GM18502 (cell line): ENCODE data around the gene TNIK.
"Not testable (repeated sequence)": the region's sequence is repeated elsewhere in the genome, so short reads cannot be mapped to it uniquely, and the experiment has no call there.

ENCODE experiments used
- ATAC-seq: cut with Tn5 transposase; IDR thresholded peaks from one replicate; pipeline ENCODE4 v1.9.1; 2021; ENCODE audit warnings: mild to moderate bottlenecking; ENCODE audit not compliant: unreplicated experiment, poor library complexity

Gene TNIK

DNA sequence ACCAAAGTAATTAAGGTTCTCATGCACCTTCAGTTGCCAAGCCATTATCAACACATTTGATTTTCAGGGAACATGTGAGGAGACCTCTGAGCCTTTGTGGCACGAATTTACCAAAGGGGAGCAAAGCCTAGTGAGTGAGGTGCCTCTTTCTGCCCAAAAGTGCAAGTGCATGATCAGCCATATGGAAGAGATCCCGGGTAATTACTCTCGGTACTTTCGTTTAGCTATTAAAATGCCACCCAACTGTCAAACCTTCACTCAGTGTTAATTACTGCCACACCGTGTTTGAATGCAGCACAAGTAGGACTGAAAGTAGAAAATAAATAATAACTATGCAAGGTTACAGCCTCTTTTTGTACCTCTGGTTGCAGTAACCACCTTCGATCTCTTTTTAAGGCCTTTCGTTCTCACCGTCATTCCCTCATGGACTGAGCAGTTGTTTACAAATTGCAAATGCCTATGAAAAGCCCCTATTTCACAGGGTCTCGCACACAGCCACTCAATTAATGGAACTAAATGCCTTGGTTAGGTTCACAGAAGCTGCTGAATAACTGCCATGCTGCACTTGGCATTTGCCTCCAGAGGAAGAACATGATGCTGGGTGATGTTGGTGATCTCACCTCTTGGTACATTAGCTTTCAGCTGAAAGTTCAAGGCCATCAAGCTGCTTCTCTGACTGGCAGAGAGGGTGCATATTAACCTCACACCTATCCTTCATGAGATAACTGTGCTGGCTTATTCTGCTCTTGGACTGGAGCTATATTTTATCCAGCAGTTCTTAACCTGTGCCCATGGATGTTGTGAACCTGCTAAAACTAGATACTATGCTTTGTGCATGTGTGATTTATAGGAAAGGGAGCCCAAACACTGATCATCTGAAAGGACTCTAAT, 69.9 kb downstream of the TNIK start:
- ATAC-seq = no peak

- ATAC-seq = no peak
Measured at GRCh38 chr3:171389491-171389890, 70.7 kb downstream of the TNIK start.

DNA sequence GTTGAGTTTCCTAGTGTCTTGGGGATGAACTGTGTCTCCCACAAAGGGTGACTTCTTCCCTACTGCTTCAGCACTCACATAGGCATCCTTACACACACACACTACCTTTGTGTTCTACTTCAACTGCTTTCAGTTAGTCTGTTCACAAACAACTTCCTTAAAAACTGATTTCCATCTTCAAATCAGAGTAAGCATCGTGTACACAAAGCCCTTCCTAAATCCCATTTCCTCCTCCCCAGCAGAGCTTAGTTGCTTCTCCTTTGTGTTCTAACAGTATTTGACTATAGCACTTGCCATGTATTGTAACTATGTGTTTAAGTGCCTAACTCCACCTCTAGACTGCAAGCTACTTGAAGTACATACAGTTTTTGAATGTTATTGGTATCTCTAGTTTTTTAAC, 71.7 kb downstream of the TNIK start:
- ATAC-seq = no peak

DNA sequence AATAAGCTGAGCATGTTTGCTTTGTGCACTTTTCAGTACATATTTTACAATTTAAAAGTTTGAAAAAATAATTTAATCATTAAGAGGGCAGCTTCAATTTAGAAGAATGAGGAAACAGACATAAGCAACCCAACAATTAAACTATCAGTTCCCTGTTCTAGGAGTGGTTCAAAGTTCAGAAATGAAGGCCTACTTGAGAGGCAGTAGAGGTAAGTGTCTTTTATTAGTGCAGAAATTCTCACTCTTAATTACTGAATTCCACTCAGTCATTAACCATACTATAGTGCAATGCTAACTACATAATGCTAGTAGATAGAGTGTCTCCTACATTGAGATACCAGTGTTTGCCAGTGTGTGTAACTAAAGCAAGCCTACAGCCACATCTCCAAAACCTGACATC, 73.1 kb downstream of the TNIK start:
- no peak for ATAC-seq

- no peak for ATAC-seq
Measured at GRCh38 chr3:171385086-171385485, 75.1 kb downstream of the TNIK start.

GRCh38 chr3:171384101-171384891, 75.9 kb downstream of the TNIK start:
- no peak for ATAC-seq

DNA sequence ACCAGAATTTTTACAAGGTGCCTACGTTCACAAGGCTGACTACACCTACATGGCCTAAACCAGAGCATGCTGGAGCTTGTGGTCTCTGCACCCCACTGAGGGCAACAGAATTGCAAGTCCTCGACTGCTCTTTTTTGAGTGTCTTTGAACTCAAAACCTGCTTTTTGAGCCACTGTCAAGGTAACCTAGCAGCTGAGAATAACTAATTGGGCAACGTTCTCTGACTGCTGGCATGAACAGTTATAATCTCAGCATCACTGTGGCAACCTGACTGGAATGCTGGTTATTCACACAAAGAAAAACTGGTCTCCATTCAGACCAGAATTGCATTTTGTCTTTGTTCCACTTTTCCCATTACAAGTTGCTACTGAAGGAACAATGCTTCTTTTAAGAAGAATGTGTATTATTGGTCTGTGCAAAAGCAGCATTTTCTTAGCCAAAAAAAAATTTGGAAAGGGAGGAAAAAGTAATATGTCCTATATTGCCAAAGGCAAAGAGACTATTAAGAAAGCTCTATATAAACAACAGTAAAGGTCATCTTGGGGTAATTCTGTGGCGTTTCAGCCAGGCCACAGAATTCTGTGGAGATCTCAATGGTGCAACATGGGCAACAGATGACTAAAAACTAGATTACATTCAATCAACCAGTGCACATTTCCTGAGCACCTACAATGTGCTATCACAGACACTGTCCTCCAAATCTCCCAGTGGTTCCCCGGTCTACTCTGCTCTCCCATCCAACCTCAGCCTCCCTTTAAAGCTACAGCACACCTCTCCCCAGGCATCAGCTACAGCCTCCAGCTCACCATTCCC, 76.8 kb downstream of the TNIK start:
- ATAC-seq = peak; percentile 73

DNA sequence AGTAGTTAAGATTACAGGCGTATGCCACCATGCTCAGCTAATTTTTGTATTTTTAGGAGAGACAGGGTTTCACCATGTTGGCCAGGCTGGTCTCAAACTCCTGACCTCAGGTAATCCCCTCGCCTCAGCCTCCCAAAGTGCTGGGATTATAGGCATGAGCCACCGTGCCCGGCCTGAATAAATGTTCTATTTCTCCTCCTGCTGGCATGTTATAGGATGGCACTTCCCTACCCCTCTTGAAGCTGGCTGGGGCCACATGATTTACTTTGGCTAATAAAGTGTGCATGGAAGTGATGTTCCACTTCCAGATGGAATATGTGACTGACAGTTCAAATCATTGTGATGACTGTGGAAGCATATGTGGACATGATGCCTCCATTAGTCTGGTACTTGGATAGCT, 77.9 kb downstream of the TNIK start:
- ATAC-seq = not testable (repeated sequence)

- ATAC-seq = no peak
Measured at GRCh38 chr3:171380711-171381425, 79.3 kb downstream of the TNIK start.

- ATAC-seq = no peak
Measured at GRCh38 chr3:171379961-171380483, 80.2 kb downstream of the TNIK start.

DNA sequence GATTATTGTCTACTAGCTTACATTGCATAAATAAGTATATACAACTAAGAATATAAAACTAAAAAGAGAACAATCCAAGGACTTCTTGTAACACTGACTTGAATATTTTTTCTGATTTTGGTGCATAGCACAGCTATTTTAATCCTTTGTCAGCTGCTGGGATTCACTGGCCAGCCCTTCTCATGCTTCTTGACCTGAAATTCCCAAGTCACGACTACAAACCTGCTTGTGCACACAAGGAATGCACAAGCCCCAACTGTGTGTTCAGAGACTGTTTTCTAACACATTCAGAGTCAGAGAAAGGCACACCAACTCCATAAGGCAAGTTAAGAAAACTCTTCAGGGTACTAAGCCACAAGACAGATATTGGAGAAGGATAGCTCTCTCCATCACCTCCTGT, 80.9 kb downstream of the TNIK start:
- no peak for ATAC-seq

DNA sequence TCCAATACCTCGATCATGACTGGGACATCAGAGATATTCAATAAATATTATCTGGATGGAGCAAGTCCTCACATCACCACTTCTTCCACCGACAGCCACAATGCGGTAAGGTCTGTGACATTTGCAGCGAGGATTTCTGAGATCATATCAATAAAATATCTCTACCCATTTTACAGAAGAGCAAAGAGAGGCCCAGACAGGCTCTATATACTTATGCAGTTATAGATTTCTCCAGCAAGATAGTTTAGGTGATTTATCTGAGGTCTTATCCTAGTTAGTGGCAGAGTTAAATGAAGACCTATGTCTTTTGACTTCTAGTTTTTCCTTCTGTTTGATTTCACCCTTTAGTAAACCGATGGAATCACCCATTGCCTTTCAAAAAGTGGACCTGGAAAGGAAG, 81.6 kb downstream of the TNIK start:
- ATAC-seq = no peak

DNA sequence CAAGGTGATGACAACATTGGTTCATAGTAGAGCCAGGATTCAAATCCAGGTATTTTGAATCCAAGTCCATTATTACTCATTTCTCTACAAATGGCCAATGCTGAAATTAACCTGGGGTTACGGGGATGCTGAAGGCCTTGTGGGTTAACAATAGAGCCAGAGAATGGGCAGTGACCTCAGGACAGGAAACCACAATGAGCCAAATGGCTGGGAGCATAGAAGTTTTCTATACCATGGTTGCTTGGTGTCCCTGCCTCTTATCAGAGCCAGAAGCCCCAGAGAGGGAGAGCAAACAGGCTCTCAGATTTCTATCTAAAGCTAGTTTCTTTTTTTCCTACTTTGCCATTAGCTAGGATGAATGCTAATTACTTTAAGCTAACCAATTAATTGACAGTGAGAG, 82.3 kb downstream of the TNIK start:
- ATAC-seq = no peak

- ATAC-seq = no peak
Measured at GRCh38 chr3:171376596-171376947, 83.6 kb downstream of the TNIK start.

- no peak for ATAC-seq
Measured at GRCh38 chr3:171375666-171376595, 84.3 kb downstream of the TNIK start.

GRCh38 chr3:171374661-171375285, 85.4 kb downstream of the TNIK start:
- ATAC-seq = no peak

- no peak for ATAC-seq
Measured at GRCh38 chr3:171374260-171374659, 85.9 kb downstream of the TNIK start.

GRCh38 chr3:171373711-171374110, 86.5 kb downstream of the TNIK start:
- no peak for ATAC-seq
